NAMALWA (cell line): ENCODE data around the gene PPIH.
"Not testable (repeated sequence)": the region's sequence is repeated elsewhere in the genome, so short reads cannot be mapped to it uniquely, and the experiment has no call there.

Experiments used
- DNase-seq: peaks from one replicate; pipeline ENCODE4 v3.0.0-alpha.2; 2015; ENCODE audit warnings: low spot score

PPIH gene

GRCh38 chr1:42657981-42658876, at the start of gene PPIH:
Gene PPIH (plus strand): TSS chr1:42658423. CDS start chr1:42658447, 24 bp downstream.
- DNase-seq, result peak; percentile 96

DNA sequence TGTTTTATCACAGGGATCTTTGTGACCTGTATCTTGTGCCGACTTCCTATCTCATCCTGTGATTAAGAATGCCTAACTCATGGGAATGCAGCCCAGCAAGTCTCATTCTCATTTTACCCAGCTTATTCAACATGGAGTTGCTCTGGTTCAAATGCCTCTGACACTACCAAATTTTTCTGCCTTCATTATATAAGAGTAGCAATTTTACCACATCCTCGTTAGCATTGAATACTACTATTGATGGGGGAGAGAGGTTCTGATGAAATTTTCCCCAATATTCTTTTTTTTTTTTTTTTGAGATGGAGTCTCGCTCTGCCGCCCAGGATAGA, 44.5 kb upstream of the PPIH start:
- no peak for DNase-seq

DNA sequence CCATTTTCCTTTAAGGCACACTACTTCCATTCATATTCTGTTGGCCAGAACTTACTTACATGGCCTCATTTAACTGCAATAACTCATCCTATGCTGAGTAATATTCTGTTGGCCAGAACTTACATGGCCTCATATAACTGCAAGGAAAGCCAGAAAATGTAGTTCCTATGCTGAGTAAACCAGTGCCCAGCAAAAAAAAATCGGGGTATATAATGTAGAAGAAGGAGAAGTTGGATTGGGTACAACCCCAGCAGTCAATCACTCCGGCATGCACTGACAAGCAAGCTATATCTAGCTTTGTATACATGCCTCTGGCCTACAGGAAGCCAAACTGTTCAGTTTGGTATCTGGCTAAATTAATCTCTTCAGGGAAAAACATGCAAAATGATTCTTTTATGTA, 39.4 kb upstream of the PPIH start:
- no peak for DNase-seq

- no peak for DNase-seq
Observed at GRCh38 chr1:42620307-42620706, 37.9 kb upstream of the PPIH start.

- DNase-seq, result not testable (repeated sequence)
Observed at GRCh38 chr1:42621180-42621579, 37.0 kb upstream of the PPIH start.

- not testable (repeated sequence) for DNase-seq
Observed at GRCh38 chr1:42627205-42627604, 31.0 kb upstream of the PPIH start.

GRCh38 chr1:42639116-42639515, 19.1 kb upstream of the PPIH start:
- no peak for DNase-seq

- no peak for DNase-seq
Observed at GRCh38 chr1:42646056-42646455, 12.2 kb upstream of the PPIH start.

DNA sequence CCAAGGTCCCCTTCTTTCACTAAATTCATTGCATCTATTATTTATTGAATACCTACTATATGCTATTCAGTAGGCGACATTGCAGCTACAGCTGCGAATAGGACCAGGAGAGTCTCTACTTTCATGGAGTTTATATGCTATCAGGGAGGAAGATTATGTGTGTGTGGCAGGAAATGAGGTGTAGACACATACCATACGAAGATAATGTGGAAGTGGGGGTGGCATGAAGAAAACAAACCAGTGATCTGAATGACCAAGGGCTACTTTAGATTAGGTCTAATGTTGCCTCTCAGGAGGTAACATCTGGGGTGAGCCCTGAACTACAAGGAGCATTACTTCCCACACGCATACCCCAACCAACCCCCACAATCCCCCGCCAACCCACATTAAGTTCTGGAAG, 1.0 kb upstream of the PPIH start:
- DNase-seq, result peak; percentile 11

DNA sequence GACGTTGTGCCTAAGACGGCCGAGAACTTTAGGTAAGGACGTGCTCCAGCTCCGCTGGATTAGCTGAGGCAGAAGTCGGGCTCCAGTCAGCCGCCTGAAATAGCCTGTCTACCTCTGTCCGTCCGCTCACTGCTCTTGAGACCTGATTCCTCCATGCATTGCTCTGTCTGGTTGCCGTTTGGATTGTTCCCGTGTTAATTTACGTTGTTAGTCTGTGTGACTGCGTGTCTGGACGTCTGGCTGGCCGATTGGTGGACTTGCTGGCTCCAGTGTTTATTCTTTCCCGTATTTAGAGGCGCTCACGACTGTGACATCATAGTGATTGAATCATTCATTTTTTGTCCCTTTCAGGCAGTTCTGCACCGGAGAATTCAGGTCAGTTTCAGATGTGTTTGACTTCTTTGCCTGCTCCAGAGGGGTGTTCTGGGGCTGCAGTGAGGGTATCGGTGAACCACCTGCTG, 684 bp downstream of the PPIH start:
- DNase-seq, result no peak

GRCh38 chr1:42660907-42661500, 2.8 kb downstream of the PPIH start:
- no peak for DNase-seq

DNA sequence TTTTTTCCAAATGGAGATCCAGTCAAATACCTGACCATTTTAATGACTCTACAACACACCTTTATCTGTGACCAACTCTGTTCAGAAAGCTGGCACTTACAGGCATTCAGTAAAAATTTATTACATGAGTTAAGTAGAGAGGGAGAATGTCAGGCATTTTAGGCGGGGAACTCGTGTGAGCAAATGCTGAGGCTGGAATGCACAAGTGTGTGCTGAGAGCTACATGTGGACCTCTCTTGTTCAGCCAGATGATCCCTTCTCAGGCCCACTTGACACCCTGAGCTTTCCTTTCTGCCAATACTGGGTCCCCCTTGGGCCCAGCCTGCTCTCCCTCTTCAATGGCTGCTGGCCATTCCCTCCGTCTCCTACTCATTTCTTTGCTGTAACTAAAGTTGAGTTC, 11.7 kb downstream of the PPIH start:
- no peak for DNase-seq

DNA sequence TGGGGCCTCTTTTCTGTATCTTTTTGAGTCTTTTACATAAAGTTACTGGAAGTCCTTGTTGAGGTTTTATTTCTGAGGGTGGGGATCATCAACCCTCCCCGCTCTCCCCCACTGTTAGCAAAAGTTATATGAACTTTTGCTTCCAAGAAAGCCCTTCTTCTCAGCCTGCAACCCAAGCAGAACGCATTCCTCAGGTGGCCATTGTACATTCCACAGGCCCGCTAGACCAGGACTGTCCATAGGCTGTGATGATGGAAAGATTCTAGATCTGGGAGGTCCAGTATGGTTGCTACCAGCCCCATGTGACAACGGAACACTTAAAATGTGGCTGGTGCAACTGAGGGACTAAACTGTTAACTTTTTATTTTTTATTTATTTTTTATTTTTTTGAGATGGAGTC, 12.2 kb downstream of the PPIH start:
- DNase-seq, result no peak

GRCh38 chr1:42674214-42674613, 16.0 kb downstream of the PPIH start:
- DNase-seq, result no peak

DNA sequence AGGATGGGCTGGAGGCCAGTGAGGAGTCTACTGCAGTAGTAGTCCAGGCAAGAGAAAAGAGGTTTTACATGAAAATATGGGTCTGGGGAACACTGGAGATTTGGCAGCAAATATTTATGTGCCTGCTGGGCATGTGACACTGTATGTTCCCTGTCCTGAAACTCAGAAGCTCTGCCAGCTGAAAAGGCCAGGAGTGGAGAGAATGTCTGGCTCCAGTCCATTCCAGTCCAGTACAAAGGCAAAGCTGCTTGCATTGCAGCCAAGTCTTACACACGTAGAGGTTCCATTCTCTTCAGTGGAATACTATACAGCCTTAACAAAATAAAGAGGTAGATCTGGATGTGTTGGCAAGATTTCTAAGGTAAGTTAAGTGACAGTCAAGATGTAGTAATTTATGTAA, 16.5 kb downstream of the PPIH start:
- DNase-seq, result no peak

GRCh38 chr1:42675467-42675866, 17.2 kb downstream of the PPIH start:
- DNase-seq, result no peak

DNA sequence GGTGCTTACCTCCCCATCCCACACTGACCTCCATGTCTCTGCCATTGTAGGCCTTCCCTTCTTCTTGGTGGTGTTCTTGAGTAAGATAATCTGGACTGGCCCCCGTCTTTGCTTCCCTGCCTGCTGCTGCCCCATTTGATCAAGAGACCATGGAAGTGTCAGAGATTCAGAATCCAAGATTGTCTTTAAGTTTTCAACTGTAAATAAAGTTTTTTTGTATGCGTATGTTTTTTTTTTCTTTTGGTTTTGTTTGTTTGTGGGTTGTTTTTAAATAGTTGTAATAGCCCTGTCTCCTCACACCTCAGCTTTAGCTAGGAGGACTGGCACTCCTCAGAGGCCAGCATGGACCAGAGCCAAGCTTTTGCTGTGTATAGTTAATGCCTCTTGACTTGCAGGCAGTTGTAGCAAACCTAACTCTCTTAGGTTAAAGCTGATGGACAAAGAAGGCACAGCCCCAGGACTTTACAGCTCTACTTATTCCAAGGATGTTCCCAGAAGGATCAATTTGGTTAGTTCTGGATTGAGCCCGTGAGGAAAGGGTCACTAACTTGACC, 18.4 kb downstream of the PPIH start:
- no peak for DNase-seq

GRCh38 chr1:42679364-42679983, 21.3 kb downstream of the PPIH start:
- DNase-seq, result peak; percentile 14

DNA sequence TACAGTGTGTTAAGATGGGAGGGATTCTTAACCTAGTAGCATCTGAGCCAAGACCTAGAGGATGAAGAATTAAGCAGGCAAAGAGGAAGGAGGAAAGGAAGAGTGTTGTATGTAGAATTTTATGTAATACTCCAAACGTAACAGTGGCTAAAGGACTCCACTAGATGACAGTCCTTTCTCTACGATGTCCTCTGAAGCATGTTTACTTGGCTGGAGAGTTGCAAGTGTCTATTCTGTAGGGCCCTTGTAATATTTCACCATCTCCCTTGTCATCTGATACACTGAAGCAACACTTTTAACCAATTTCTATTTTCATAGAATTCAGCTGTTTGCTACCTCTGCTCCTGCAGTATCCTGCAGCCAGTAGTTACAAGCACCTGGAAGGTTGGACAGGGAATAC, 21.8 kb downstream of the PPIH start:
- DNase-seq, result peak; percentile 15

- peak; percentile 68 for DNase-seq
Observed at GRCh38 chr1:42680921-42681683, 22.9 kb downstream of the PPIH start.

- DNase-seq, result peak; percentile 99
Observed at GRCh38 chr1:42681741-42682483, 23.7 kb downstream of the PPIH start, which contains the start of gene YBX1. Gene YBX1 (plus strand): TSS chr1:42682418. CDS start chr1:42682566, 148 bp downstream.

GRCh38 chr1:42682484-42682738, 24.2 kb downstream of the PPIH start:
- not testable (repeated sequence) for DNase-seq
